Mesothelial cell of epicardium (in vitro differentiated cells): ENCODE results near the gene ITGB4. TPM values are rescaled to one million over a fixed set of nuclear protein-coding genes. Genes with fewer than 3 reads are reported as not detected.

Experiments used
- DNase-seq, 2 experiments: peaks; one replicate each; pipeline ENCODE4 v3.0.0; 2021; ENCODE audit warnings: low spot score in 2 of 2; ENCODE audit not compliant: unreplicated experiment in 2 of 2
- H3K27ac Mint-ChIP-seq: 2 replicates; pipeline ENCODE4 v1.8.0; 2021; ENCODE audit warnings: mixed read lengths
- H3K27me3 Mint-ChIP-seq: 2 replicates; pipeline ENCODE4 v1.8.0; 2021; ENCODE audit warnings: low read depth, mixed read lengths
- H3K36me3 Mint-ChIP-seq: 2 replicates; pipeline ENCODE4 v1.8.0; 2021; ENCODE audit warnings: mixed read lengths
- H3K4me1 Mint-ChIP-seq: 2 replicates; pipeline ENCODE4 v1.8.0; 2021; ENCODE audit warnings: mixed read lengths
- H3K4me3 Mint-ChIP-seq: 2 replicates; pipeline ENCODE4 v1.8.0; 2021; ENCODE audit warnings: mild to moderate bottlenecking, moderate library complexity, mixed read lengths
- H3K9me3 Mint-ChIP-seq: 2 replicates; pipeline ENCODE4 v1.8.0; 2021; ENCODE audit warnings: mixed read lengths
- total RNA-seq: library from RNA; stranded (reverse); gene quantifications from 3 replicates; pipeline ENCODE4 v1.2.1, GENCODE V29; 2021
- TF ChIP-seq, protein P1 (sequence below): fragments of 200-600 bp; sonication (generic); IDR thresholded peaks from one replicate; pipeline ENCODE4 v1.5.0; 2021; ENCODE audit warnings: antibody characterized with exemption; ENCODE audit not compliant: unreplicated experiment

The ITGB4 gene
- total RNA-seq, 1 donor from 2014 or later = 117 TPM

DNA sequence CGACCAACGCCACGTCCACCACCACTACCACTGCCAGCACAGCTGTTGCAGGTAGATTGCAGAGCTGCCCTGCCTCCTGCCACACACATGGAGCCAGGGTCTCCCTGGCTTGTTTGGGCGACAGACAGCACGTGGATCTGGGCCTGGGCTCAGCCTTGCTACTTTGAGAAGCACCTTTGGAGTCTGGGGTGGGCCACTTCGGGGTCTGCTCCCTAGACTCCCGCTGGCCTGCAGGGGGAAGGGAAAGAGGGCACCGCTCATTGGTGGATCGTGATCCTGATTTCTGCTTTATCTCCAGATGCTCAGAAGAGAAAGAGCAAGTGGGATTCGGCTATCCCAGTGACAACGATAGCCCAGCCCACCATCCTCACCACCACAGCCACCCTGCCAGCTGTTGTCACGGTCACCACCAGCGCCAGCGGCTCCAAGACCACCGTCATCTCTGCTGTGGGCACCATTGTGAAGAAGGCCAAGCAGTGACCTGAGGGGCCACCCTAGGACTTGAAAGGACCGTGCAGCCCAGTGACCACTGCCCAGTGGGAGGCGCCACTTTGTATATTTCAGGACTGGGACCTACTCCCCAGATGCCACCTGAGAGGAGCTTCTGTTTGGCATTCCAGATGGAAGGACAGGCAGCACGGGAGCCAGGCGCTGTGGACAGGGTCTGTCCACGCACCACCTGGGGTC is 15.1 kb upstream of the ITGB4 start:
- no peak overlapping the region for H3K27ac Mint-ChIP-seq
- peaks cover 5% of the 10 kb centered on the region for H3K4me1 Mint-ChIP-seq
- H3K9me3 Mint-ChIP-seq = no peaks in the 10 kb centered on the region
- no peak overlapping the region for H3K4me3 Mint-ChIP-seq
- DNase-seq = no peak
- peaks cover 33% of the 10 kb centered on the region for H3K36me3 Mint-ChIP-seq
- peaks cover 3% of the 10 kb centered on the region for H3K27me3 Mint-ChIP-seq
- TF ChIP-seq, protein P1, sequence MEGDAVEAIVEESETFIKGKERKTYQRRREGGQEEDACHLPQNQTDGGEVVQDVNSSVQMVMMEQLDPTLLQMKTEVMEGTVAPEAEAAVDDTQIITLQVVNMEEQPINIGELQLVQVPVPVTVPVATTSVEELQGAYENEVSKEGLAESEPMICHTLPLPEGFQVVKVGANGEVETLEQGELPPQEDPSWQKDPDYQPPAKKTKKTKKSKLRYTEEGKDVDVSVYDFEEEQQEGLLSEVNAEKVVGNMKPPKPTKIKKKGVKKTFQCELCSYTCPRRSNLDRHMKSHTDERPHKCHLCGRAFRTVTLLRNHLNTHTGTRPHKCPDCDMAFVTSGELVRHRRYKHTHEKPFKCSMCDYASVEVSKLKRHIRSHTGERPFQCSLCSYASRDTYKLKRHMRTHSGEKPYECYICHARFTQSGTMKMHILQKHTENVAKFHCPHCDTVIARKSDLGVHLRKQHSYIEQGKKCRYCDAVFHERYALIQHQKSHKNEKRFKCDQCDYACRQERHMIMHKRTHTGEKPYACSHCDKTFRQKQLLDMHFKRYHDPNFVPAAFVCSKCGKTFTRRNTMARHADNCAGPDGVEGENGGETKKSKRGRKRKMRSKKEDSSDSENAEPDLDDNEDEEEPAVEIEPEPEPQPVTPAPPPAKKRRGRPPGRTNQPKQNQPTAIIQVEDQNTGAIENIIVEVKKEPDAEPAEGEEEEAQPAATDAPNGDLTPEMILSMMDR = no peak

- no peak overlapping the region for H3K27ac Mint-ChIP-seq
- H3K4me1 Mint-ChIP-seq = no peaks in the 10 kb centered on the region
- peaks cover 27% of the 10 kb centered on the region for H3K36me3 Mint-ChIP-seq
Measured at GRCh38 chr17:75707079-75707571, 14.1 kb upstream of the ITGB4 start.

DNA sequence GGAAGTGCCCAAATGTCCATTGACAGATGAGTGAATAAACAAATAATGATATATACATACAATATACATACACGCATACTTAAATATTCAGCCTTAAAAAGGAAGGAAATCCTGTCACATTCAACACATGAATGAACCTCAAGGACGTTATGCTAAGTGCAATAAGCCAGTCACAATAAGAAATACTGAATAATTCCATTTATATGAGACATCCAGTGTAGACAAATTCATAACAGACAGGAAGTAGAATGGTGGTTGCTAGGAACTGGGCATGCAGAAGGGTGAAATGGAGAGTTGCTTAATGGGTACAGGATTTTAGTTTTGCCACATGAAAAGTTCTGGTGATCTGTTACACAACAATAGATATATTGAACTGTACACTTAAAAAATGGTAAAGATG is 8.8 kb upstream of the ITGB4 start:
- no peak overlapping the region for H3K27ac Mint-ChIP-seq
- TF ChIP-seq, protein P1 = no peak
- H3K4me3 Mint-ChIP-seq = no peak overlapping the region
- H3K36me3 Mint-ChIP-seq = peaks cover 4% of the 10 kb centered on the region
- no peak for DNase-seq
- peaks cover 16% of the 10 kb centered on the region for H3K27me3 Mint-ChIP-seq
- H3K4me1 Mint-ChIP-seq = no peaks in the 10 kb centered on the region
- no peaks in the 10 kb centered on the region for H3K9me3 Mint-ChIP-seq

More at GRCh38 chr17:75707079-75707571, 14.1 kb upstream of the ITGB4 start:
- no peak for DNase-seq
- no peaks in the 10 kb centered on the region for H3K9me3 Mint-ChIP-seq
- H3K27me3 Mint-ChIP-seq = peaks cover 4% of the 10 kb centered on the region
- TF ChIP-seq, protein P1 = no peak
- no peak overlapping the region for H3K4me3 Mint-ChIP-seq

DNA sequence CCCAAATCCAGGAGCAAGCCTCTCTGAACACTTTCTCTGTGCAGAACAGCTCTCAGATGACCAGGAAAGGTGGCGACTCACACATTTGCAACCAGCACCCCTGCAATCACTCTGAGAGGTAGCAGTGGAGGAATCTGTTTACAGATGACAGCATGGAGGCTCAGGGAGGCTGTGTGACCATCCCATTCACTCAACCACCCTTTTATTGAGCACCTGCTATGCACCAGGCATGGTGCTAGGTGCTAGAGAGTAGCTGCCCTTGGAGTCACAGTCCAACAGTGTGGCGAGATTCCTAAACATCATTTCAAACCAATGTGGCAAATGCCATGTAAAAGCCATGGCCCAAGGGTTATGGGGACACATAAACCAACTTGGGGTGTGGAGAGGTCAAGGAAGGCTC is 1.5 kb upstream of the ITGB4 start:
- Mint-ChIP-seq H3K9me3 (no peaks in the 10 kb centered on the region), H3K36me3 (no peaks in the 10 kb centered on the region), H3K27ac (no peak overlapping the region), H3K27me3 (peaks cover 47% of the 10 kb centered on the region), H3K4me3 (peak overlapping the region; percentile 76), H3K4me1 (peaks cover 15% of the 10 kb centered on the region)
- TF ChIP-seq, protein P1 = no peak
- no peak for DNase-seq

- TF ChIP-seq, protein P1 = no peak
- Mint-ChIP-seq H3K4me1 (peaks cover 15% of the 10 kb centered on the region), H3K27me3 (peaks cover 44% of the 10 kb centered on the region), H3K27ac (peak overlapping the region; percentile 88), H3K36me3 (peaks cover 6% of the 10 kb centered on the region), H3K9me3 (no peaks in the 10 kb centered on the region), H3K4me3 (peak overlapping the region; percentile 71)
- no peak for DNase-seq
Measured at GRCh38 chr17:75721463-75722011, 278 bp downstream of the ITGB4 start.
